ENCODE data around the gene ZNF366.

ZNF366 gene

DNA sequence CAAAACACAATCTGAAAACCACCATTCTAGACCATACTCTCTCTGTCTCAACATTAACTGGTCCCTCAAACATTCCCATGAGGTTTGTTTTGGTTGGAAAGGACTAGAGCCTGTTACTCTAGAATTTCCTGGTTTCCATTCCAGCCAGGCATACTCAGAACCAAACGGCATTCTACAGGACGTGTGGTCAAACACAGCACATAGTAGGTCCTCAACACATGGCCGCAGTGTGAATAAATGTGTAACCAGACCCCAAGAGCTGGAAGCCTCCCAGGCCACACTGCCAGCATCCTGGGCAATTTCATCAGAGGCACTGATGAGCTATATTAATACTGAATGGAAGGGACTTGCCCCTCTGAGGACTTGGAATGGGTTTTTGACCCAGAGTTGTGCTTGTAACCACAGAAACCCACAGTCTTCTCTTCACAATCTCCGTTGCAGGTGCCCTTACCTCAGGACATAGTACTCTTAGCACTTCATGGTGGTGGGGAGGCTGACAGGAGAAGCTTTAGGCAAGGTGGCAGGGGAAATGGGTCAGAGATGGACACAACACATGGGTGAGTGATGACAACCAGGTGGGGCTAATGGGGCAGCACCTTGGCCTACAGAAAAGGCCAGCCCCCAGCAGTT lies 66.0 kb downstream of the ZNF366 start:
- no peak for TF ChIP-seq EZH2phosphoT487 (IDR thresholded peaks at IDR 0.05; ENCODE audit: borderline replicate concordance)
- TF ChIP-seq, protein P1, sequence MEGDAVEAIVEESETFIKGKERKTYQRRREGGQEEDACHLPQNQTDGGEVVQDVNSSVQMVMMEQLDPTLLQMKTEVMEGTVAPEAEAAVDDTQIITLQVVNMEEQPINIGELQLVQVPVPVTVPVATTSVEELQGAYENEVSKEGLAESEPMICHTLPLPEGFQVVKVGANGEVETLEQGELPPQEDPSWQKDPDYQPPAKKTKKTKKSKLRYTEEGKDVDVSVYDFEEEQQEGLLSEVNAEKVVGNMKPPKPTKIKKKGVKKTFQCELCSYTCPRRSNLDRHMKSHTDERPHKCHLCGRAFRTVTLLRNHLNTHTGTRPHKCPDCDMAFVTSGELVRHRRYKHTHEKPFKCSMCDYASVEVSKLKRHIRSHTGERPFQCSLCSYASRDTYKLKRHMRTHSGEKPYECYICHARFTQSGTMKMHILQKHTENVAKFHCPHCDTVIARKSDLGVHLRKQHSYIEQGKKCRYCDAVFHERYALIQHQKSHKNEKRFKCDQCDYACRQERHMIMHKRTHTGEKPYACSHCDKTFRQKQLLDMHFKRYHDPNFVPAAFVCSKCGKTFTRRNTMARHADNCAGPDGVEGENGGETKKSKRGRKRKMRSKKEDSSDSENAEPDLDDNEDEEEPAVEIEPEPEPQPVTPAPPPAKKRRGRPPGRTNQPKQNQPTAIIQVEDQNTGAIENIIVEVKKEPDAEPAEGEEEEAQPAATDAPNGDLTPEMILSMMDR (conservative IDR thresholded peaks at IDR 0.05; ENCODE audit: low read length): no peak
- Histone ChIP-seq H3K4me1 (ENCODE audit: insufficient read depth, low read length, poor library complexity, severe bottlenecking) (no peaks in the 10 kb centered on the region), H4K20me1 (ENCODE audit: insufficient read depth, low read length, poor library complexity, severe bottlenecking) (no peaks in the 10 kb centered on the region), H3K79me2 (ENCODE audit: insufficient read depth, low read length) (no peaks in the 10 kb centered on the region), H2AFZ (ENCODE audit: low read length) (no peak overlapping the region), H3K9ac (ENCODE audit: low read depth, low read length, poor library complexity, severe bottlenecking) (no peak overlapping the region), H3F3A (ENCODE audit: low read depth) (no peaks in the 10 kb centered on the region), H3K9me3 (ENCODE audit: insufficient read depth, low read depth, low read length) (no peaks in the 10 kb centered on the region), H3K4me2 (ENCODE audit: low read depth, low read length, poor library complexity, severe bottlenecking) (no peak overlapping the region), H3K9me2 (replicated peaks; ENCODE audit: low read depth, low read length) (no peaks in the 10 kb centered on the region), H3K27me3 (ENCODE audit: insufficient read depth, low read length, poor library complexity, severe bottlenecking) (no peaks in the 10 kb centered on the region), H3K36me3 (ENCODE audit: insufficient read depth, low read length) (no peaks in the 10 kb centered on the region), H3K4me3 (ENCODE audit: low read length, poor library complexity, severe bottlenecking) (no peak overlapping the region)

DNA sequence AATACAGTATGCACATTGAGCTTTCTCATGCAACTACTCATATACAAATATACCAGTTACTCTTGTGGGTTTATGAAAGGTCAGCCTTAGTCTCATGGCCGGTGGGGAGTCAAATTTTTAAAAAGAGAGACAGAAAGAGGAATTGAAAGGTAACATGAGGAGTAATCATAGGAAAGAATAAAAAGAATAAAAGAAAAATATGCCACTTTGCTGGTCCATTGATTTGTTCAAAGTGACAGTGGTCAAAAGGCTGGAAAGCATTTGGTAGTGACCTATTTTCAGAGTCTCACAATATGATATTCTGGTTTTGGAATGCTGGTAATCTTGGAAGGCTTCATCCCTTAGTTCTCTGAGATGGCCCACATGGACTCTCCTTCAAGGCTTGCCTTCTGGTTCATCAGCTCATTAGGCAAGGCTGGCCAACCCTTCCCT lies 67.0 kb downstream of the ZNF366 start:
- no peaks in the 10 kb centered on the region for H3K4me1 ChIP-seq (ENCODE audit: insufficient read depth, low read length, poor library complexity, severe bottlenecking)
- no peak overlapping the region for H2AFZ ChIP-seq (ENCODE audit: low read length)
- H3K27me3 ChIP-seq (ENCODE audit: insufficient read depth, low read length, poor library complexity, severe bottlenecking): no peaks in the 10 kb centered on the region
- no peak for TF ChIP-seq EZH2phosphoT487 (IDR thresholded peaks at IDR 0.05; ENCODE audit: borderline replicate concordance)
- TF ChIP-seq, protein P1 (conservative IDR thresholded peaks at IDR 0.05; ENCODE audit: low read length): no peak
- H3K9me3 ChIP-seq (ENCODE audit: insufficient read depth, low read depth, low read length): no peaks in the 10 kb centered on the region
- H3F3A ChIP-seq (ENCODE audit: low read depth): no peaks in the 10 kb centered on the region
- no peak overlapping the region for H3K9ac ChIP-seq (ENCODE audit: low read depth, low read length, poor library complexity, severe bottlenecking)
- H3K79me2 ChIP-seq (ENCODE audit: insufficient read depth, low read length): no peaks in the 10 kb centered on the region
- no peak overlapping the region for H3K4me3 ChIP-seq (ENCODE audit: low read length, poor library complexity, severe bottlenecking)
- no peaks in the 10 kb centered on the region for H4K20me1 ChIP-seq (ENCODE audit: insufficient read depth, low read length, poor library complexity, severe bottlenecking)
- no peak overlapping the region for H3K4me2 ChIP-seq (ENCODE audit: low read depth, low read length, poor library complexity, severe bottlenecking)
- no peaks in the 10 kb centered on the region for H3K9me2 ChIP-seq (replicated peaks; ENCODE audit: low read depth, low read length)
- no peaks in the 10 kb centered on the region for H3K36me3 ChIP-seq (ENCODE audit: insufficient read depth, low read length)

DNA sequence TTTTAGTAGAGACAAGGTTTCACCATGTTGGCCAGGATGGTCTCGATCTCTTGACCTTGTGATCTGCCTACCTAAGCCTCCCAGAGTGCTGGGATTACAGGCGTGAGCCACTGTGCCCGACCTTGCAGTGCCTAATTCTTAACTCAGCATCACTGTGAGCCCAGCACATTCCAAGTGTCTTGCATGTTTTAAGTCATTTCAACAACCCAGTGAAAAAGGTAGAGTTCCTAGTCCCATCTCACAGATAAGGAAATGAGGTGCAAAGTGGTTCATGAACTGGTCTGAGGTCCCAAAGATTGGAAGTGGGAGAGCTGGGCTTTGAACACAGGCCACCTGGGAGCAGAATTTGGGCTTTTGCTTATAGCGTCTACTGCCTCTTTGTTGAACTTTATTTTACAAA lies 68.0 kb downstream of the ZNF366 start:
- H3K79me2 ChIP-seq (ENCODE audit: insufficient read depth, low read length): no peaks in the 10 kb centered on the region
- no peaks in the 10 kb centered on the region for H3K9me2 ChIP-seq (replicated peaks; ENCODE audit: low read depth, low read length)
- H3K36me3 ChIP-seq (ENCODE audit: insufficient read depth, low read length): no peaks in the 10 kb centered on the region
- no peak overlapping the region for H2AFZ ChIP-seq (ENCODE audit: low read length)
- H3K4me2 ChIP-seq (ENCODE audit: low read depth, low read length, poor library complexity, severe bottlenecking): no peak overlapping the region
- H3K9me3 ChIP-seq (ENCODE audit: insufficient read depth, low read depth, low read length): no peaks in the 10 kb centered on the region
- H3K4me3 ChIP-seq (ENCODE audit: low read length, poor library complexity, severe bottlenecking): no peak overlapping the region
- H3F3A ChIP-seq (ENCODE audit: low read depth): no peaks in the 10 kb centered on the region
- TF ChIP-seq, protein P1 (conservative IDR thresholded peaks at IDR 0.05; ENCODE audit: low read length): no peak
- TF ChIP-seq EZH2phosphoT487 (IDR thresholded peaks at IDR 0.05; ENCODE audit: borderline replicate concordance): no peak
- H4K20me1 ChIP-seq (ENCODE audit: insufficient read depth, low read length, poor library complexity, severe bottlenecking): no peaks in the 10 kb centered on the region
- H3K4me1 ChIP-seq (ENCODE audit: insufficient read depth, low read length, poor library complexity, severe bottlenecking): no peaks in the 10 kb centered on the region
- H3K27me3 ChIP-seq (ENCODE audit: insufficient read depth, low read length, poor library complexity, severe bottlenecking): no peaks in the 10 kb centered on the region
- no peak overlapping the region for H3K9ac ChIP-seq (ENCODE audit: low read depth, low read length, poor library complexity, severe bottlenecking)
